ENCODE measurements around the gene EMID1.

EMID1 gene

GRCh38 chr22:29211466-29211865 lies 5.8 kb downstream of the EMID1 start:
- no peaks in the 10 kb centered on the region for H3K36me3 ChIP-seq (ENCODE audit: control insufficient read depth in 2 of 2, insufficient read depth in 1 of 2, low read length in 2 of 2)
- ChIA-PET POLR2A (no interaction called here), CTCF (interaction anchor here (0.7 kb wide), 1 partner anchor 12 kb away, joined by 3 read pairs; no protein-coding TSS in a partner anchor)
- no peak for TF ChIP-seq YY2 (tag by site-specific recombination; IDR thresholded peaks at IDR 0.05)
- no peak for TF ChIP-seq ZNF112 (tag by site-specific recombination; IDR thresholded peaks at IDR 0.05)
- TF ChIP-seq SP7 (tag by site-specific recombination; IDR thresholded peaks at IDR 0.05), result no peak
- TF ChIP-seq PRDM1 (tag by site-specific recombination; IDR thresholded peaks at IDR 0.05), result no peak
- TF ChIP-seq ZBTB26 (tag by site-specific recombination; optimal IDR thresholded peaks at IDR 0.05), result no peak
- TF ChIP-seq ZBTB49 (tag by site-specific recombination; IDR thresholded peaks at IDR 0.05; ENCODE audit: low read depth), result no peak
- no peak for TF ChIP-seq ZSCAN23 (tag by site-specific recombination; IDR thresholded peaks at IDR 0.05)
- no peak overlapping the region for H3K4me3 ChIP-seq (ENCODE audit: low read depth, low read length)
- no peaks in the 10 kb centered on the region for H3K4me1 ChIP-seq (ENCODE audit: control insufficient read depth, insufficient read depth, low read length)
- no peaks in the 10 kb centered on the region for H3K9me3 ChIP-seq (ENCODE audit: control insufficient read depth, insufficient read depth, low read depth, low read length)
- H3K27ac ChIP-seq (ENCODE audit: extremely low read depth, low read depth, low read length), result no peak overlapping the region

- H3K36me3 ChIP-seq (ENCODE audit: control insufficient read depth in 2 of 2, insufficient read depth in 1 of 2, low read length in 2 of 2), result no peaks in the 10 kb centered on the region
- H3K4me3 ChIP-seq (ENCODE audit: low read depth, low read length), result no peak overlapping the region
- ChIA-PET POLR2A (no interaction called here), CTCF (interaction anchor here (0.9 kb wide), 1 partner anchor 33 kb away, joined by 3 read pairs; no protein-coding TSS in a partner anchor)
- TF ChIP-seq ZNF544 (tag by site-specific recombination; IDR thresholded peaks at IDR 0.05), result no peak
- TF ChIP-seq ZNF558 (tag by site-specific recombination; IDR thresholded peaks at IDR 0.05), result no peak
- no peak for TF ChIP-seq SP2 (tag by site-specific recombination; IDR thresholded peaks at IDR 0.05)
- TF ChIP-seq ZBTB7A (tag by site-specific recombination; IDR thresholded peaks at IDR 0.05; ENCODE audit: low read depth), result no peak
- no peak for TF ChIP-seq ZNF664 (tag by site-specific recombination; IDR thresholded peaks at IDR 0.05)
- no peak for TF ChIP-seq ZNF660 (tag by site-specific recombination; IDR thresholded peaks at IDR 0.05)
- TF ChIP-seq BCL11B (tag by site-specific recombination; IDR thresholded peaks at IDR 0.05; ENCODE audit: low read depth), result no peak
- no peak for TF ChIP-seq EGR2 (tag by site-specific recombination; IDR thresholded peaks at IDR 0.05; ENCODE audit: low read depth)
- no peak for TF ChIP-seq ZNF549 (tag by site-specific recombination; IDR thresholded peaks at IDR 0.05)
- no peak for TF ChIP-seq ZNF16 (tag by site-specific recombination; IDR thresholded peaks at IDR 0.05; ENCODE audit: low read depth)
- no peak for TF ChIP-seq ZNF830 (tag by site-specific recombination; IDR thresholded peaks at IDR 0.05; ENCODE audit: low read depth)
- no peak for TF ChIP-seq ZNF624 (tag by site-specific recombination; IDR thresholded peaks at IDR 0.05)
- H3K27ac ChIP-seq (ENCODE audit: extremely low read depth, low read depth, low read length), result no peak overlapping the region
- no peaks in the 10 kb centered on the region for H3K9me3 ChIP-seq (ENCODE audit: control insufficient read depth, insufficient read depth, low read depth, low read length)
- H3K4me1 ChIP-seq (ENCODE audit: control insufficient read depth, insufficient read depth, low read length), result no peaks in the 10 kb centered on the region
Measured at GRCh38 chr22:29212743-29213142, 7.0 kb downstream of the EMID1 start.

GRCh38 chr22:29213493-29213892 lies 7.8 kb downstream of the EMID1 start:
- ChIA-PET CTCF (interaction anchor here (0.9 kb wide), 1 partner anchor 32 kb away, joined by 3 read pairs; no protein-coding TSS in a partner anchor), POLR2A (no interaction called here)
- Histone ChIP-seq H3K36me3 (ENCODE audit: control insufficient read depth in 2 of 2, insufficient read depth in 1 of 2, low read length in 2 of 2) (no peaks in the 10 kb centered on the region), H3K27ac (ENCODE audit: extremely low read depth, low read depth, low read length) (no peak overlapping the region), H3K4me1 (ENCODE audit: control insufficient read depth, insufficient read depth, low read length) (no peaks in the 10 kb centered on the region), H3K4me3 (ENCODE audit: low read depth, low read length) (no peak overlapping the region), H3K9me3 (ENCODE audit: control insufficient read depth, insufficient read depth, low read depth, low read length) (no peaks in the 10 kb centered on the region)
- TF ChIP-seq, protein P1, sequence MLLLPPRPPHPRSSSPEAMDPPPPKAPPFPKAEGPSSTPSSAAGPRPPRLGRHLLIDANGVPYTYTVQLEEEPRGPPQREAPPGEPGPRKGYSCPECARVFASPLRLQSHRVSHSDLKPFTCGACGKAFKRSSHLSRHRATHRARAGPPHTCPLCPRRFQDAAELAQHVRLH (tag by site-specific recombination; IDR thresholded peaks at IDR 0.05), result no peak
- no peak for TF ChIP-seq SP7 (tag by site-specific recombination; IDR thresholded peaks at IDR 0.05)
- no peak for TF ChIP-seq ZNF157 (tag by site-specific recombination; IDR thresholded peaks at IDR 0.05)
- no peak for TF ChIP-seq ZNF610 (tag by site-specific recombination; IDR thresholded peaks at IDR 0.05; ENCODE audit: borderline replicate concordance)
- TF ChIP-seq ZNF23 (tag by site-specific recombination; IDR thresholded peaks at IDR 0.05; ENCODE audit: borderline replicate concordance), result no peak
- no peak for TF ChIP-seq ZNF639 (tag by site-specific recombination; IDR thresholded peaks at IDR 0.05)
- TF ChIP-seq, protein P2, sequence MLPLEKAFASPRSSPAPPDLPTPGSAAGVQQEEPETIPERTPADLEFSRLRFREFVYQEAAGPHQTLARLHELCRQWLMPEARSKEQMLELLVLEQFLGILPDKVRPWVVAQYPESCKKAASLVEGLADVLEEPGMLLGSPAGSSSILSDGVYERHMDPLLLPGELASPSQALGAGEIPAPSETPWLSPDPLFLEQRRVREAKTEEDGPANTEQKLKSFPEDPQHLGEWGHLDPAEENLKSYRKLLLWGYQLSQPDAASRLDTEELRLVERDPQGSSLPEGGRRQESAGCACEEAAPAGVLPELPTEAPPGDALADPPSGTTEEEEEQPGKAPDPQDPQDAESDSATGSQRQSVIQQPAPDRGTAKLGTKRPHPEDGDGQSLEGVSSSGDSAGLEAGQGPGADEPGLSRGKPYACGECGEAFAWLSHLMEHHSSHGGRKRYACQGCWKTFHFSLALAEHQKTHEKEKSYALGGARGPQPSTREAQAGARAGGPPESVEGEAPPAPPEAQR (tag by site-specific recombination; IDR thresholded peaks at IDR 0.05), result no peak
